ENCODE results near the gene C19orf73. TPM values are rescaled to one million over a fixed set of nuclear protein-coding genes. Genes with fewer than 3 reads are reported as not detected.
A peak's percentile ranks its signal among the peaks of the same experiment; 100 is the strongest.

The C19orf73 gene
- total RNA-seq, 1 experiment from 2014 or later: 0.15 TPM

DNA sequence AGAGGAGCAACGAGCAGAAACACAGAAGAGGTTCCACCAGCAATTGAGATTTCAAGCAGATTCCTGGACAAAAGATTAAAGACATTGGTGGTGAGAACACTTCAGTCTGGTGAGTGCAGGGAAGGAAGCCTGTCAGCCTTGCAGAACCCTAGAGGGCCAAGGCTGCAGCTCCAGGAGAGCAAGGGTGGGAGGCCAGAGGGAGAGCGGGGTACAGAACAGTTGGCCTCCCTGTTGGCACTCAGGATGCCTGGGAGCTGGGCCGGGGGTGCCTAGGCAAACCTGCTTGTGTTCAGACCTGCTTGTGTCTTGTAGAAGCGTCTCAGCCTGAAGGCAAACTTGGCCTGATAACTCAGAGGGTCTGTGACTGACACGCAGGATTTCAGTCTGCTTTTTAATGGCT lies 9.9 kb downstream of the C19orf73 start:
- no peak overlapping the region for H3K9ac ChIP-seq (ENCODE audit: low read length)
- no peaks in the 10 kb centered on the region for H4K20me1 ChIP-seq (ENCODE audit: low read length)
- H3K4me3 ChIP-seq (ENCODE audit: low read length): no peak overlapping the region
- no peaks in the 10 kb centered on the region for H3F3A ChIP-seq (ENCODE audit: low read length, unreplicated experiment)
- DNase-seq: no peak
- no peak overlapping the region for H3K4me2 ChIP-seq (ENCODE audit: low read length)
- POLR2A ChIA-PET (ENCODE audit: unreplicated experiment): no interaction called here
- H3K4me1 ChIP-seq (ENCODE audit: insufficient read depth, low read length): 0 out of 2 replicates have a peak, but pooled peaks cover 4% of the 10 kb centered on the region
- CTCF ChIA-PET: no interaction called here
- BruUV-seq (replicated peaks): no TSS peak
- no peaks in the 10 kb centered on the region for H3K9me3 ChIP-seq (ENCODE audit: low read length)
- H3K9me2 ChIP-seq (replicated peaks; ENCODE audit: low read length): no peaks in the 10 kb centered on the region
- H3K27ac ChIP-seq (ENCODE audit: low read length): no peak overlapping the region
- intact Hi-C loops (cut with micrococcal nuclease): no loop called here
- no peaks in the 10 kb centered on the region for H3K79me2 ChIP-seq (ENCODE audit: low read length)
- TF ChIP-seq EZH2phosphoT487 (IDR thresholded peaks at IDR 0.05; ENCODE audit: borderline replicate concordance, low read length) (no peak), EZH2 (IDR thresholded peaks at IDR 0.05; ENCODE audit: low read length, unreplicated experiment) (no peak)
- TF ChIP-seq, protein P1, sequence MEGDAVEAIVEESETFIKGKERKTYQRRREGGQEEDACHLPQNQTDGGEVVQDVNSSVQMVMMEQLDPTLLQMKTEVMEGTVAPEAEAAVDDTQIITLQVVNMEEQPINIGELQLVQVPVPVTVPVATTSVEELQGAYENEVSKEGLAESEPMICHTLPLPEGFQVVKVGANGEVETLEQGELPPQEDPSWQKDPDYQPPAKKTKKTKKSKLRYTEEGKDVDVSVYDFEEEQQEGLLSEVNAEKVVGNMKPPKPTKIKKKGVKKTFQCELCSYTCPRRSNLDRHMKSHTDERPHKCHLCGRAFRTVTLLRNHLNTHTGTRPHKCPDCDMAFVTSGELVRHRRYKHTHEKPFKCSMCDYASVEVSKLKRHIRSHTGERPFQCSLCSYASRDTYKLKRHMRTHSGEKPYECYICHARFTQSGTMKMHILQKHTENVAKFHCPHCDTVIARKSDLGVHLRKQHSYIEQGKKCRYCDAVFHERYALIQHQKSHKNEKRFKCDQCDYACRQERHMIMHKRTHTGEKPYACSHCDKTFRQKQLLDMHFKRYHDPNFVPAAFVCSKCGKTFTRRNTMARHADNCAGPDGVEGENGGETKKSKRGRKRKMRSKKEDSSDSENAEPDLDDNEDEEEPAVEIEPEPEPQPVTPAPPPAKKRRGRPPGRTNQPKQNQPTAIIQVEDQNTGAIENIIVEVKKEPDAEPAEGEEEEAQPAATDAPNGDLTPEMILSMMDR (conservative IDR thresholded peaks at IDR 0.05; ENCODE audit: low read depth, low read length): no peak
- ATAC-seq: no peak
- H2AFZ ChIP-seq (ENCODE audit: low read length): no peak overlapping the region
- H3K36me3 ChIP-seq (ENCODE audit: low read depth, low read length): peaks cover 21% of the 10 kb centered on the region
- no peaks in the 10 kb centered on the region for H3K27me3 ChIP-seq (ENCODE audit: low read length)

DNA sequence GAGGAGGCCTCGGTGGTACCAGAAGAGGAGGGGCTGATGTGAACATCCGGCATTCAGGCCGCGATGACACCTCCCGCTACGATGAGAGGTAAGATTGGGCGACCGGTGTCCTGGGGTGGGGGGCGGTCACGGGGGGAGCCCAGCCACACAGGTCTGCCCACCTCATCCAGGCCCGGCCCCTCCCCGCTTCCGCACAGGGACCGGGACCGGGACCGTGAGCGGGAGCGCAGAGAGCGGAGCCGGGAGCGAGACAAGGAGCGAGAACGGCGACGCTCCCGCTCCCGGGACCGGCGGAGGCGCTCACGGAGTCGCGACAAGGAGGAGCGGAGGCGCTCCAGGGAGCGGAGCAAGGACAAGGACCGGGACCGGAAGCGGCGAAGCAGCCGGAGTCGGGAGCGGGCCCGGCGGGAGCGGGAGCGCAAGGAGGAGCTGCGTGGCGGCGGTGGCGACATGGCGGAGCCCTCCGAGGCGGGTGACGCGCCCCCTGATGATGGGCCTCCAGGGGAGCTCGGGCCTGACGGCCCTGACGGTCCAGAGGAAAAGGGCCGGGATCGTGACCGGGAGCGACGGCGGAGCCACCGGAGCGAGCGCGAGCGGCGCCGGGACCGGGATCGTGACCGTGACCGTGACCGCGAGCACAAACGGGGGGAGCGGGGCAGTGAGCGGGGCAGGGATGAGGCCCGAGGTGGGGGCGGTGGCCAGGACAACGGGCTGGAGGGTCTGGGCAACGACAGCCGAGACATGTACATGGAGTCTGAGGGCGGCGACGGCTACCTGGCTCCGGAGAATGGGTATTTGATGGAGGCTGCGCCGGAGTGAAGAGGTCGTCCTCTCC lies 11.1 kb downstream of the C19orf73 start:
- no peaks in the 10 kb centered on the region for H3K27me3 ChIP-seq (ENCODE audit: low read length)
- H3K27ac ChIP-seq (ENCODE audit: low read length): no peak overlapping the region
- no peaks in the 10 kb centered on the region for H4K20me1 ChIP-seq (ENCODE audit: low read length)
- no peaks in the 10 kb centered on the region for H3K79me2 ChIP-seq (ENCODE audit: low read length)
- no peaks in the 10 kb centered on the region for H3K9me3 ChIP-seq (ENCODE audit: low read length)
- intact Hi-C loops (cut with micrococcal nuclease): no loop called here
- no peak overlapping the region for H3K4me3 ChIP-seq (ENCODE audit: low read length)
- no TSS peak for BruUV-seq (replicated peaks)
- H3K4me2 ChIP-seq (ENCODE audit: low read length): no peak overlapping the region
- ChIA-PET POLR2A (ENCODE audit: unreplicated experiment) (no interaction called here), CTCF (no interaction called here)
- H2AFZ ChIP-seq (ENCODE audit: low read length): no peak overlapping the region
- TF ChIP-seq EZH2phosphoT487 (IDR thresholded peaks at IDR 0.05; ENCODE audit: borderline replicate concordance, low read length): no peak
- no peak for TF ChIP-seq EZH2 (IDR thresholded peaks at IDR 0.05; ENCODE audit: low read length, unreplicated experiment)
- TF ChIP-seq, protein P1 (conservative IDR thresholded peaks at IDR 0.05; ENCODE audit: low read depth, low read length): no peak
- H3F3A ChIP-seq (ENCODE audit: low read length, unreplicated experiment): no peaks in the 10 kb centered on the region
- H3K9me2 ChIP-seq (replicated peaks; ENCODE audit: low read length): no peaks in the 10 kb centered on the region
- H3K4me1 ChIP-seq (ENCODE audit: insufficient read depth, low read length): no peaks in the 10 kb centered on the region
- DNase-seq (no peak), ATAC-seq (no peak)
- H3K36me3 ChIP-seq (ENCODE audit: low read depth, low read length): peaks cover 25% of the 10 kb centered on the region
- no peak overlapping the region for H3K9ac ChIP-seq (ENCODE audit: low read length)

DNA sequence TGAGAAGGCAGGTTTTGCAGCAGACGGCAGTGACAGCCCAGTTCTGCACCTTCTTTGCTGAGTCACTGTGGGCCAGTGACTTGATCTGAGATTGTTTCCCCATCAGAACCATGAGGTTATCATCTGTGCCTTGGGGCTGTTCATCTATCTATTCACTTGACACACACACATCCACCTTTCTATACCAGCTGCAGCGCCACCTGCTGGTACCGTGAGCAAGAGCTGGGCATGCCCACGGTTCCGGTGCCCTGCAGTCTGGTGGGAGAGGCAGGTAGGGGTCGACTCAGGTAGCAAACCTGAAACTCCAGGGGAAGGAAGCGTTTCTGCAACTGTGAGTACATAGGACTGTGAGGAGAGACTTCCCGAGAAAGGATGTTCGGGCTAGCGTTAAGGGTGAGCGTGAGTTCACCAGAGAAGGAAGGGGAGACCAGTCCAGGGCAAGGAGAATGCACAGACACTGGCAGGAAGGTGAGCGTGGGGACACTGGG lies 12.3 kb downstream of the C19orf73 start:
- H3K4me2 ChIP-seq (ENCODE audit: low read length): no peak overlapping the region
- H3K4me3 ChIP-seq (ENCODE audit: low read length): no peak overlapping the region
- no peak overlapping the region for H3K27ac ChIP-seq (ENCODE audit: low read length)
- TF ChIP-seq, protein P1 (conservative IDR thresholded peaks at IDR 0.05; ENCODE audit: low read depth, low read length): peak; percentile 80
- no peak for TF ChIP-seq EZH2 (IDR thresholded peaks at IDR 0.05; ENCODE audit: low read length, unreplicated experiment)
- no peak for TF ChIP-seq EZH2phosphoT487 (IDR thresholded peaks at IDR 0.05; ENCODE audit: borderline replicate concordance, low read length)
- peaks cover 26% of the 10 kb centered on the region for H3K36me3 ChIP-seq (ENCODE audit: low read depth, low read length)
- no peaks in the 10 kb centered on the region for H3K4me1 ChIP-seq (ENCODE audit: insufficient read depth, low read length)
- peak; percentile 53; the same call in 1 of the 2 replicates for ATAC-seq
- CTCF ChIA-PET: interaction anchor here (1.2 kb wide), 1 partner anchor 9 kb away, joined by 7 read pairs; no protein-coding TSS in a partner anchor
- H3K79me2 ChIP-seq (ENCODE audit: low read length): no peaks in the 10 kb centered on the region
- H3K9me3 ChIP-seq (ENCODE audit: low read length): no peaks in the 10 kb centered on the region
- no peak overlapping the region for H2AFZ ChIP-seq (ENCODE audit: low read length)
- intact Hi-C loops (cut with micrococcal nuclease): no loop called here
- no TSS peak for BruUV-seq (replicated peaks)
- H3F3A ChIP-seq (ENCODE audit: low read length, unreplicated experiment): no peaks in the 10 kb centered on the region
- DNase-seq: peak; percentile 57
- no peaks in the 10 kb centered on the region for H4K20me1 ChIP-seq (ENCODE audit: low read length)
- POLR2A ChIA-PET (ENCODE audit: unreplicated experiment): no interaction called here
- no peak overlapping the region for H3K9ac ChIP-seq (ENCODE audit: low read length)
- no peaks in the 10 kb centered on the region for H3K9me2 ChIP-seq (replicated peaks; ENCODE audit: low read length)
- H3K27me3 ChIP-seq (ENCODE audit: low read length): no peaks in the 10 kb centered on the region

Data from PC-3 (cell line).